ENCODE measurements around the gene MARF1.
"Not testable (repeated sequence)": the region's sequence is repeated elsewhere in the genome, so short reads cannot be mapped to it uniquely, and the experiment has no call there.

Gene MARF1

GRCh38 chr16:15643048-15643945 is at the start of gene MARF1:
TSS of gene MARF1 (minus strand) at chr16:15643154. CDS start at chr16:15639233, 3,921 bp downstream.
- no peaks in the 10 kb centered on the region for H3K9me3 ChIP-seq (ENCODE audit: control insufficient read depth, insufficient read depth, low read length)
- H3K27ac ChIP-seq (ENCODE audit: low read depth, low read length) = peak within 1 kb of the TSS; percentile 99
- H3K4me3 ChIP-seq (ENCODE audit: low read depth, low read length) = peak within 1 kb of the TSS; percentile 97
- peaks cover 10% of the 10 kb centered on the region for H3K36me3 ChIP-seq (ENCODE audit: control insufficient read depth, insufficient read depth, low read length)
- H3K27me3 ChIP-seq (ENCODE audit: control insufficient read depth, insufficient read depth, low read length) = no peaks in the 10 kb centered on the region
- H3K4me1 ChIP-seq (ENCODE audit: control insufficient read depth, insufficient read depth, low read length) = peaks cover 11% of the 10 kb centered on the region
- H3K9ac ChIP-seq (ENCODE audit: low read depth, low read length) = peak within 1 kb of the TSS; percentile 94

GRCh38 chr16:15692508-15692907 is 49.6 kb upstream of the MARF1 start:
- not testable (repeated sequence) for H3K9ac ChIP-seq (ENCODE audit: low read depth, low read length); H3K27ac ChIP-seq (ENCODE audit: low read depth, low read length); H3K4me3 ChIP-seq (ENCODE audit: low read depth, low read length); H3K4me1 ChIP-seq (ENCODE audit: control insufficient read depth, insufficient read depth, low read length); H3K27me3 ChIP-seq (ENCODE audit: control insufficient read depth, insufficient read depth, low read length); H3K9me3 ChIP-seq (ENCODE audit: control insufficient read depth, insufficient read depth, low read length)
- H3K36me3 ChIP-seq (ENCODE audit: control insufficient read depth, insufficient read depth, low read length) = peaks cover 81% of the 10 kb centered on the region

- Histone ChIP-seq H3K4me1 (ENCODE audit: control insufficient read depth, insufficient read depth, low read length) (no peaks in the 10 kb centered on the region), H3K9me3 (ENCODE audit: control insufficient read depth, insufficient read depth, low read length) (no peaks in the 10 kb centered on the region), H3K4me3 (ENCODE audit: low read depth, low read length) (no peak overlapping the region), H3K27me3 (ENCODE audit: control insufficient read depth, insufficient read depth, low read length) (no peaks in the 10 kb centered on the region), H3K27ac (ENCODE audit: low read depth, low read length) (no peak overlapping the region), H3K9ac (ENCODE audit: low read depth, low read length) (no peak overlapping the region), H3K36me3 (ENCODE audit: control insufficient read depth, insufficient read depth, low read length) (peaks cover 78% of the 10 kb centered on the region)
These were observed 48.1 kb upstream of the MARF1 start for GRCh38 chr16:15691046-15691445.

GRCh38 chr16:15690296-15690695 is 47.3 kb upstream of the MARF1 start:
- H3K27ac ChIP-seq (ENCODE audit: low read depth, low read length) = no peak overlapping the region
- no peaks in the 10 kb centered on the region for H3K27me3 ChIP-seq (ENCODE audit: control insufficient read depth, insufficient read depth, low read length)
- peaks cover 77% of the 10 kb centered on the region for H3K36me3 ChIP-seq (ENCODE audit: control insufficient read depth, insufficient read depth, low read length)
- no peak overlapping the region for H3K4me3 ChIP-seq (ENCODE audit: low read depth, low read length)
- H3K4me1 ChIP-seq (ENCODE audit: control insufficient read depth, insufficient read depth, low read length) = no peaks in the 10 kb centered on the region
- no peaks in the 10 kb centered on the region for H3K9me3 ChIP-seq (ENCODE audit: control insufficient read depth, insufficient read depth, low read length)
- H3K9ac ChIP-seq (ENCODE audit: low read depth, low read length) = no peak overlapping the region

GRCh38 chr16:15689290-15689689 is 46.3 kb upstream of the MARF1 start:
- Histone ChIP-seq H3K27me3 (ENCODE audit: control insufficient read depth, insufficient read depth, low read length) (no peaks in the 10 kb centered on the region), H3K27ac (ENCODE audit: low read depth, low read length) (no peak overlapping the region), H3K9me3 (ENCODE audit: control insufficient read depth, insufficient read depth, low read length) (no peaks in the 10 kb centered on the region), H3K4me3 (ENCODE audit: low read depth, low read length) (no peak overlapping the region), H3K4me1 (ENCODE audit: control insufficient read depth, insufficient read depth, low read length) (no peaks in the 10 kb centered on the region), H3K36me3 (ENCODE audit: control insufficient read depth, insufficient read depth, low read length) (peaks cover 76% of the 10 kb centered on the region), H3K9ac (ENCODE audit: low read depth, low read length) (no peak overlapping the region)

- H3K27ac ChIP-seq (ENCODE audit: low read depth, low read length) = no peak overlapping the region
- no peaks in the 10 kb centered on the region for H3K27me3 ChIP-seq (ENCODE audit: control insufficient read depth, insufficient read depth, low read length)
- H3K4me1 ChIP-seq (ENCODE audit: control insufficient read depth, insufficient read depth, low read length) = peaks cover 3% of the 10 kb centered on the region; the same call in 1 of the 2 replicates
- H3K4me3 ChIP-seq (ENCODE audit: low read depth, low read length) = no peak overlapping the region
- no peaks in the 10 kb centered on the region for H3K9me3 ChIP-seq (ENCODE audit: control insufficient read depth, insufficient read depth, low read length)
- H3K36me3 ChIP-seq (ENCODE audit: control insufficient read depth, insufficient read depth, low read length) = peaks cover 58% of the 10 kb centered on the region
- H3K9ac ChIP-seq (ENCODE audit: low read depth, low read length) = no peak overlapping the region
These were observed 43.3 kb upstream of the MARF1 start for GRCh38 chr16:15686287-15686686.

GRCh38 chr16:15682105-15682570 is 39.2 kb upstream of the MARF1 start:
- H3K27ac ChIP-seq (ENCODE audit: low read depth, low read length) = peak overlapping the region; percentile 42
- H3K4me3 ChIP-seq (ENCODE audit: low read depth, low read length) = no peak overlapping the region
- no peak overlapping the region for H3K9ac ChIP-seq (ENCODE audit: low read depth, low read length)
- H3K27me3 ChIP-seq (ENCODE audit: control insufficient read depth, insufficient read depth, low read length) = no peaks in the 10 kb centered on the region
- no peaks in the 10 kb centered on the region for H3K9me3 ChIP-seq (ENCODE audit: control insufficient read depth, insufficient read depth, low read length)
- peaks cover 3% of the 10 kb centered on the region; the same call in 1 of the 2 replicates for H3K4me1 ChIP-seq (ENCODE audit: control insufficient read depth, insufficient read depth, low read length)
- peaks cover 56% of the 10 kb centered on the region for H3K36me3 ChIP-seq (ENCODE audit: control insufficient read depth, insufficient read depth, low read length)

- Histone ChIP-seq H3K27me3 (ENCODE audit: control insufficient read depth, insufficient read depth, low read length) (no peaks in the 10 kb centered on the region), H3K27ac (ENCODE audit: low read depth, low read length) (no peak overlapping the region), H3K36me3 (ENCODE audit: control insufficient read depth, insufficient read depth, low read length) (peaks cover 31% of the 10 kb centered on the region), H3K4me3 (ENCODE audit: low read depth, low read length) (no peak overlapping the region), H3K4me1 (ENCODE audit: control insufficient read depth, insufficient read depth, low read length) (peaks cover 3% of the 10 kb centered on the region; the same call in 1 of the 2 replicates), H3K9ac (ENCODE audit: low read depth, low read length) (no peak overlapping the region), H3K9me3 (ENCODE audit: control insufficient read depth, insufficient read depth, low read length) (no peaks in the 10 kb centered on the region)
These were observed 34.5 kb upstream of the MARF1 start for GRCh38 chr16:15677447-15677846.

- peaks cover 32% of the 10 kb centered on the region for H3K36me3 ChIP-seq (ENCODE audit: control insufficient read depth, insufficient read depth, low read length)
- H3K4me3 ChIP-seq (ENCODE audit: low read depth, low read length) = no peak overlapping the region
- H3K27ac ChIP-seq (ENCODE audit: low read depth, low read length) = no peak overlapping the region
- H3K9me3 ChIP-seq (ENCODE audit: control insufficient read depth, insufficient read depth, low read length) = no peaks in the 10 kb centered on the region
- no peaks in the 10 kb centered on the region for H3K27me3 ChIP-seq (ENCODE audit: control insufficient read depth, insufficient read depth, low read length)
- H3K9ac ChIP-seq (ENCODE audit: low read depth, low read length) = no peak overlapping the region
- H3K4me1 ChIP-seq (ENCODE audit: control insufficient read depth, insufficient read depth, low read length) = no peaks in the 10 kb centered on the region
These were observed 33.6 kb upstream of the MARF1 start for GRCh38 chr16:15676506-15676905.

- Histone ChIP-seq H3K4me3 (ENCODE audit: low read depth, low read length) (no peak overlapping the region), H3K27ac (ENCODE audit: low read depth, low read length) (no peak overlapping the region), H3K4me1 (ENCODE audit: control insufficient read depth, insufficient read depth, low read length) (no peaks in the 10 kb centered on the region), H3K9ac (ENCODE audit: low read depth, low read length) (no peak overlapping the region), H3K27me3 (ENCODE audit: control insufficient read depth, insufficient read depth, low read length) (no peaks in the 10 kb centered on the region), H3K36me3 (ENCODE audit: control insufficient read depth, insufficient read depth, low read length) (peaks cover 34% of the 10 kb centered on the region), H3K9me3 (ENCODE audit: control insufficient read depth, insufficient read depth, low read length) (no peaks in the 10 kb centered on the region)
These were observed 31.6 kb upstream of the MARF1 start for GRCh38 chr16:15674571-15674970.

GRCh38 chr16:15672514-15673167 is 29.7 kb upstream of the MARF1 start:
- Histone ChIP-seq H3K9ac (ENCODE audit: low read depth, low read length) (no peak overlapping the region), H3K27ac (ENCODE audit: low read depth, low read length) (no peak overlapping the region), H3K27me3 (ENCODE audit: control insufficient read depth, insufficient read depth, low read length) (no peaks in the 10 kb centered on the region), H3K9me3 (ENCODE audit: control insufficient read depth, insufficient read depth, low read length) (no peaks in the 10 kb centered on the region), H3K36me3 (ENCODE audit: control insufficient read depth, insufficient read depth, low read length) (peaks cover 29% of the 10 kb centered on the region), H3K4me1 (ENCODE audit: control insufficient read depth, insufficient read depth, low read length) (no peaks in the 10 kb centered on the region), H3K4me3 (ENCODE audit: low read depth, low read length) (no peak overlapping the region)

Data from HUES48 (cell line).